GM21619 (cell line): ENCODE data around the gene CT45A3.
"Not testable (repeated sequence)": the region's sequence is repeated elsewhere in the genome, so short reads cannot be mapped to it uniquely, and the experiment has no call there.

Experiments
- ATAC-seq: cut with Tn5 transposase; IDR thresholded peaks from one replicate; pipeline ENCODE4 v1.9.1; 2021; ENCODE audit not compliant: unreplicated experiment

The CT45A3 gene, protein sequence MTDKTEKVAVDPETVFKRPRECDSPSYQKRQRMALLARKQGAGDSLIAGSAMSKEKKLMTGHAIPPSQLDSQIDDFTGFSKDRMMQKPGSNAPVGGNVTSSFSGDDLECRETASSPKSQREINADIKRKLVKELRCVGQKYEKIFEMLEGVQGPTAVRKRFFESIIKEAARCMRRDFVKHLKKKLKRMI

DNA sequence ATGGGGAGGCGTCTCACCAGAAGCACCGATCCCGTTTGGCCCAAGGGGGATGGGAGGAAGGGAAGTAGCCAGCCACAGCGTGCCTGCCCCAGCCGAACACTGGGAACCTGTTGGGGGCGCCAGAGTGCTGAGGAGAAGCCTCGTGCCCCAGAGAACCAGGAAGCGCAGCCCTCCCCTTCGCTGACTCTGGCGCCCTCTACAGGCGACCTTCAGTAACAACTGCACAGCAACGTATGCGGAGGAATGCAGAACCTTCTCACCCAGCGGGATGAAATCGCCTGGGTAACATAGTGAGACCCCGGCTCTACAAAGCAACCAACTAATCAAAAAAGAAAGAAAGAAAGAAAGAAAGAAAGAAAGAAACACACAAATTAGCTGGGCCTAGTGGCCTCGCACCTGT lies at the start of gene CT45A3:
Gene CT45A3 (minus strand): TSS at position 101 of the 400 bp plus-strand sequence. CDS start 3,747 bp downstream, outside the sequence.
- not testable (repeated sequence) for ATAC-seq

DNA sequence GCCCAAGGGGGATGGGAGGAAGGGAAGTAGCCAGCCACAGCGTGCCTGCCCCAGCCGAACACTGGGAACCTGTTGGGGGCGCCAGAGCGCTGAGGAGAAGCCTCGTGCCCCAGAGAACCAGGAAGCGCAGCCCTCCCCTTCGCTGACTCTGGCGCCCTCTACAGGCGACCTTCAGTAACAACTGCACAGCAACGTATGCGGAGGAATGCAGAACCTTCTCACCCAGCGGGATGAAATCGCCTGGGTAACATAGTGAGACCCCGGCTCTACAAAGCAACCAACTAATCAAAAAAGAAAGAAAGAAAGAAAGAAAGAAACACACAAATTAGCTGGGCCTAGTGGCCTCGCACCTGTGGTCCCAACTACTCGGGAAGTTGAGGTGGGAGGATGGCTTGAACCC lies 34.7 kb upstream of the CT45A3 start, which contains the start of gene CT45A6:
Gene CT45A6 (minus strand): TSS at position 101 of the 400 bp plus-strand sequence. CDS start 3,794 bp downstream, outside the sequence.
- ATAC-seq, result not testable (repeated sequence)

DNA sequence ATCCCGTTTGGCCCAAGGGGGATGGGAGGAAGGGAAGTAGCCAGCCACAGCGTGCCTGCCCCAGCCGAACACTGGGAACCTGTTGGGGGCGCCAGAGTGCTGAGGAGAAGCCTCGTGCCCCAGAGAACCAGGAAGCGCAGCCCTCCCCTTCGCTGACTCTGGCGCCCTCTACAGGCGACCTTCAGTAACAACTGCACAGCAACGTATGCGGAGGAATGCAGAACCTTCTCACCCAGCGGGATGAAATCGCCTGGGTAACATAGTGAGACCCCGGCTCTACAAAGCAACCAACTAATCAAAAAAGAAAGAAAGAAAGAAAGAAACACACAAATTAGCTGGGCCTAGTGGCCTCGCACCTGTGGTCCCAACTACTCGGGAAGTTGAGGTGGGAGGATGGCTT lies 17.4 kb upstream of the CT45A3 start, which contains the start of gene CT45A5:
Gene CT45A5 (minus strand): TSS at position 101 of the 400 bp plus-strand sequence. CDS start 3,774 bp downstream, outside the sequence.
- not testable (repeated sequence) for ATAC-seq

DNA sequence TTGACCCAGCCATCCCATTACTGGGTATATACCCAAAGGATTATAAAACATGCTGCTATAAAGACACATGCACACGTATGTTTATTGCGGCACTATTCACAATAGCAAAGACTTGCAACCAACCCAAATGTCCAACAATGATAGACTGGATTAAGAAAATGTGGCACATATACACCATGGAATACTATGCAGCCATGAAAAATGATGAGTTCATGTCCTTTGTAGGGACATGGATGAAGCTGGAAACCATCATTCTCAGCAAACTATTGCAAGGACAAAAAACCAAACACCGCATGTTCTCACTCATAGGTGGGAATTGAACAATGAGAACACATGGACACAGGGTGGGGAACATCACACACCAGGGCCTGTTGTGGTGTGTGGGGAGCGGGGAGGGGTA lies 23.3 kb downstream of the CT45A3 start:
- ATAC-seq, result not testable (repeated sequence)

DNA sequence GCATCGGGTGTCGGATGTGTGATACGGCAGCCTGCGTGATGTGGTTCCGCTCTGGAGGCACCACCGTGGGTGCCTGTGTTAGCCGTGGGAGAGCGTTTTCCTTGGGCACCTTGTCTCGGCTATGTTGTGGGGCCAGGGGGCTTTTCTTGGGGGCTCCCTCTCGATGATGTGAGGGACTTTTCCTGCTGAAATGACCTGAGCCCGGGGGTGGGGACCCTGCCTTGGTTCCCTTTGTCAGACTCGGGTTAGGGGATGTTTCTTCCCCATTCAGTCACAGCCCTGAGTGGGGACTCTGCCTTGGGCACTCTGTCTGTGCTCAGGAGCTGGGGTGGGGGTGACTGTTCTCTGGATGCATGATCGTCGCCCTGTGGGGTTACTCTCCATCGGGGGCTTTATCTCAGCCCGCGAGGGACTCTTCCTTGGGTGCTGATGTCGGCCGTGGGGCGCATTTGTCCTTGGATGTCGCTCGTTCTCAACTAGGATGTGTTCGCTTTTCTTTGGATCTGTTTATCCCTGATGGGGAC lies 26.7 kb downstream of the CT45A3 start:
- no peak for ATAC-seq

DNA sequence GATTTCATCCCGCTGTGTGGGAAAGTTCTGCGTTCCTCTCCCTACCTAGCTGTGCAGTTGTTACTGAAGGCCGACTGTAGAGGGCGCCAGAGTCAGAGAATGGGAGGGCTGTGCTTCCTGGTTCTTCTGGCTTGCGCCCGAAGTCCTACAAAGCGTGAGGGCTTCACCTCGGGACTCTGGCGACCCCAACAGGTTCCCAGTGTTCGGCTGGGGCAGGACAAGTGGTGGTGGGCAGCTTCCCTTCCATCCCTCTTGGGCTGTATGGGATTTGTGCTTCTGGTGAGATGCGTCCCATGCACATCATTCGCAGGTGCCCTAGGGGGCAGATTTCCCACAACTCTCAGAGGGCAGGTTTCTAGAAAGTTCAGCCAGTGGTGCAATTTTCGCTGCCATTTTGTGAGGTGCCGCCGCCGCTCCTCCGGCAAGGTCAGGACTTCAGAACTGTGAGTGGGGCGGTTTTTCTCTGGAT lies 27.3 kb downstream of the CT45A3 start:
- ATAC-seq, result peak; percentile 79

DNA sequence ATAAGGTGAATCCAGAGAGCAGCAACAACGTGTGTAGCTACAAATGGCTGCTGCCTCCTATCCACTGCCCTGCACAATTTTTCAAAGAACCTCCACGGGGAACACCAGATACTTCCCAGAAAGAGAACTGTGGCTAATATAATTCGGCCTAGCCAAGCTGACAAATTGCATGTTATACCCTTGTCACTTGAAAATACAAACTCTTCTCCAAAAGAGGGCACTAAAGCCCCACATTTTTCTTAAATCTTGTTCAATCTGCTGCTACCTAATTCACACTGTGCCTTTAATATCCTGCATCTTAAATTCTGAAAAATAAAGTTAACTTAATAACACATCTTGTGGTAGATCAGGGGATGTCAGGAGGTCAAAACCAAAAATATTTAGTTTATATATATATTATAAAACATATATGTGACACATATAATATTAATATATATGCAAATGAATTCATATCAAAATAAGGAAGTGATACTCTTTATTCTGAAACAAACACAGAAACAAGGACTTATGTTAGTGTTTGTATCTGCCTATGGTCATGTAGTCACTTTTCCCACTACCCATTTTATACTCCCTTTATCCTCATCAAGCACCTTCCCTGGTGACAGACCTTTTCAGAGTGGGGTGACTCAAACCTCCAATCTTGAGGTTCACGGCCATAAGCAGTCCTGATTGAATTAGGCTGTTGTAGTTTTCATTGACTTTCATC lies 30.5 kb downstream of the CT45A3 start:
- no peak for ATAC-seq

DNA sequence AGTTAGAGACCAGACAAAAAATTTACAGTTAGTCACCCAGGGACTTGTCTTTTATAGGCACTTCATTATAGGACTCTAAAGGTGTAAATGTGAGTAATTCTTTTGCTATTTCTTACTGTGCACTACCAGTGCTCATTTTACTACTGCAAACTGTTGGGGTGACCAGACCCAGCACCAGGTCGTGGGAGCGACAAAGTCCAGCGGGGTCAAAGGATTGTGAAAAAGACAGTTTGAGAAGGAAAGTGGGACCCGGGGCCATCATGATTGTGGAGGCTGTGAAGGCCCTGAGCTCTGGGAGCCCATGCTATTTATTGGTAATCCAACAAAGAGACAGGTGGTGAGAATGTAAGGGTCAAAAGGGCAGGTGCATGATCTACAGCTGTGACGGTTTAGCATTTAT lies 33.3 kb downstream of the CT45A3 start:
- not testable (repeated sequence) for ATAC-seq

DNA sequence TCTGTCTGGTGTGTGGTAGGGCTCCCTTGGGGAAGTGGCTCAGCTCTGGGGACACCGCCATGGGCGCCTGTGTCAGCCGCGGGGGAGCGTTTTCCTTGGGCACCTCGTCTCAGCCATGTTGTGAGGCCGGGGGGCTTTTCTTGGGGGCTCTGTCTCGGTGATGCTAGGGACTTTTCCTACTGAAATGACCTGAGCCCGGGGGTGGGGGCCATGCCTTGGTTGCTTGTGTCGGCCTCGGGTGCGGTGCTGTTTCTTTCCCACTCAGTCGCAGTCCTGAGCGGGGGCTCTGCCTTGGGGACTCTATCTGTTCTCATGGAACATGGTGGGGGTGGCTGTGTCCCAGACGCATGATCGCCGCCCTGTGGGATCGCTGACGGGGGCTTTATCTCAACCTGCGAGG lies 54.2 kb downstream of the CT45A3 start:
- ATAC-seq, result no peak

DNA sequence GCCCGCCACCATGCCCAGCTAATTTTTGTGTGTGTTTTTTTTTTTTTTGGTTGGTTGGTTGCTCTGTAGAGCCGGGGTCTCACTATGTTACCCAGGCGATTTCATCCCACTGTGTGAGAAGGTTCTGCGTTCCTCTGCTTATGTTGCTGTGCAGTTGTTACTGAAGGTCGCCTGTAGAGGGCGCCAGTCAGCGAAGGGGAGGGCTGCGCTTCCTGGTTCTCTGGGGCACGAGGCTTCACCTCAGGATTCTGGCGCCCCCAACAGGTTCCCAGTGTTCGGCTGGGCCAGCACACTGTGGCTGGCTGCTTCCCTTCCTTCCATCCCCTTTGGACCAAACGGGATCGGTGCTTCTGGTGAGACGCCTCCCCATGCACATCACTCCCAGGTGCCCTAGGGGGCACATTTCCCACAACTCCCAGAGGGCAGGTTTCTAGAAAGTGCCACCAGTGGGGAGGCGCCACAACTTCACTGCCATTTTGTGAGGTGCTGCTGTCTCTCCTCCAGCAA lies 54.8 kb downstream of the CT45A3 start, which contains the start of gene CT45A1:
Gene CT45A1 (plus strand): TSS at position 457 of the 507 bp plus-strand sequence. CDS start 5,302 bp downstream, outside the sequence.
- not testable (repeated sequence) for ATAC-seq
